Liver (tissue), 3 donors: ENCODE results near the gene RORC.
"Not testable (repeated sequence)": the region's sequence is repeated elsewhere in the genome, so short reads cannot be mapped to it uniquely, and the experiment has no call there.

ENCODE experiments used
- ATF3 ChIP-seq: IDR thresholded peaks from 2 replicates; pipeline ENCODE4 v1.6.1; 2016; ENCODE audit warnings: antibody characterized with exemption
- CTCF ChIP-seq: fragments of 150-350 bp; IDR thresholded peaks from 2 replicates; pipeline ENCODE4 v1.5.1; 2017; ENCODE audit warnings: improper control_type of control experiment, low read depth, low read length; ENCODE audit not compliant: missing input control
- MAX ChIP-seq: IDR thresholded peaks from 2 replicates; pipeline ENCODE4 v1.6.1; 2016; ENCODE audit warnings: antibody characterized with exemption
- SP1 ChIP-seq: IDR thresholded peaks from 2 replicates; pipeline ENCODE4 v1.6.1; 2018; ENCODE audit warnings: antibody characterized with exemption, mild to moderate bottlenecking
- TAF1 ChIP-seq: conservative IDR thresholded peaks from 2 replicates; pipeline ENCODE4 v1.6.1; 2016; ENCODE audit warnings: antibody characterized with exemption, mild to moderate bottlenecking
- donor health status: healthy.
- donor health status: healthy.

GRCh38 chr1:151769270-151769669, 62.3 kb downstream of the RORC start:
- TF ChIP-seq CTCF, MAX, SP1, ATF3, TAF1: not testable (repeated sequence)
